Measurements from ENCODE around the gene GNRHR. TPM values are rescaled to one million over a fixed set of nuclear protein-coding genes. Genes with fewer than 3 reads are reported as not detected.
A peak's percentile ranks its signal among the peaks of the same experiment; 100 is the strongest.

Gene GNRHR
- total and polyA plus RNA-seq, 2 of the 4 experiments (the other 2 are of a cell fraction) = not detected

- no peaks in the 10 kb centered on the region for H3K27me3 ChIP-seq (ENCODE audit: control insufficient read depth, insufficient read depth, low read length)
- 0 out of 2 replicates have a peak overlapping the region, but pooled peaks have one; percentile 26 for H4K5ac ChIP-seq (ENCODE audit: low read depth, low read length)
- dilution Hi-C loops (cut with HindIII; ENCODE audit: low sequenced_read_pairs, unreplicated experiment) (no loop called here), intact Hi-C loops (cut with micrococcal nuclease) (no loop called here), in situ Hi-C loops (cut with MboI; ENCODE audit: low sequenced_read_pairs) (no loop called here)
- H4K20me1 ChIP-seq (ENCODE audit: insufficient read depth, low read length) = no peaks in the 10 kb centered on the region
- no peak overlapping the region for H3K23ac ChIP-seq (ENCODE audit: low read depth, low read length)
- TSS peak; percentile 48 for BruUV-seq (replicated peaks)
- peaks cover 5 to 35% of the 10 kb centered on the region in 2 experiments for H3K79me1 ChIP-seq (ENCODE audit: low read depth in 1 of 2, low read length in 2 of 2)
- no peak overlapping the region for H3K14ac ChIP-seq (replicated peaks; ENCODE audit: low read depth, low read length)
- H3K4ac ChIP-seq (ENCODE audit: low read depth, low read length) = no peak overlapping the region
- TF ChIP-seq RFX5 (IDR thresholded peaks at IDR 0.05; ENCODE audit: low read depth, low read length) = no peak
- TF ChIP-seq RAD21 (IDR thresholded peaks at IDR 0.05; ENCODE audit: low read length) = no peak
- no peak for TF ChIP-seq POLR2A (IDR thresholded peaks at IDR 0.05; ENCODE audit: low read depth, low read length)
- TF ChIP-seq BHLHE40 (IDR thresholded peaks at IDR 0.05; ENCODE audit: low read depth, low read length) = no peak
- TF ChIP-seq MAFK (IDR thresholded peaks at IDR 0.05; ENCODE audit: low read depth, low read length) = no peak
- no CpG with 5 or more reads among the region's 18 CpGs for WGBS, 2 experiments (ENCODE audit: extremely low coverage in 2 of 2, insufficient read length in 1 of 2)
- H4K91ac ChIP-seq (ENCODE audit: insufficient read depth, low read depth, low read length) = no peak overlapping the region
- no peak overlapping the region for H2BK5ac ChIP-seq (ENCODE audit: low read depth, low read length, poor library complexity, severe bottlenecking)
- H3K9me1 ChIP-seq (ENCODE audit: insufficient read depth, low read length) = peaks cover 2% of the 10 kb centered on the region; the same call in 1 of the 2 replicates
- no peak overlapping the region for H2BK15ac ChIP-seq (ENCODE audit: low read depth, low read length)
- DNase-seq (no peak), ATAC-seq (ENCODE audit: low read depth) (no peak)
- peak overlapping the region in 1 of 2 experiments; percentile 14; a peak in 1 of 4 replicates for H4K8ac ChIP-seq (ENCODE audit: low read depth in 2 of 2, low read length in 2 of 2)
- peak overlapping the region; percentile 10 for H2AK9ac ChIP-seq (replicated peaks; ENCODE audit: low read depth, low read length, poor library complexity)
- H3K9ac ChIP-seq (ENCODE audit: low read depth, low read length) = 0 out of 2 replicates have a peak overlapping the region, but pooled peaks have one; percentile 87
- no peak overlapping the region for H2BK20ac ChIP-seq (ENCODE audit: low read depth, low read length)
- H3K36me3 ChIP-seq (ENCODE audit: control insufficient read depth, insufficient read depth, low read length) = no peaks in the 10 kb centered on the region; the same call in 1 of the 2 replicates
- CTCF ChIA-PET = no interaction called here
- H3K56ac ChIP-seq (ENCODE audit: extremely low read depth, insufficient read depth, low read length) = no peak overlapping the region
- H3K4me3 ChIP-seq (ENCODE audit: insufficient read depth, low read depth, low read length) = peak overlapping the region; percentile 86
- no peak overlapping the region for H2AFZ ChIP-seq (replicated peaks; ENCODE audit: low read length, poor library complexity)
- POLR2A ChIA-PET (ENCODE audit: unreplicated experiment) = no interaction called here
- H2AK5ac ChIP-seq (ENCODE audit: low read depth, low read length) = no peak overlapping the region
- H3K4me1 ChIP-seq (ENCODE audit: control insufficient read depth, insufficient read depth, low read length) = peaks cover 6% of the 10 kb centered on the region; the same call in 1 of the 2 replicates
- H3K27ac ChIP-seq (ENCODE audit: insufficient read depth, low read length) = no peak overlapping the region
- no peaks in the 10 kb centered on the region for H3K9me3 ChIP-seq (ENCODE audit: control insufficient read depth, insufficient read depth, low read length)
- H3K4me2 ChIP-seq (ENCODE audit: low read depth, low read length) = peak overlapping the region; percentile 99
- no peak overlapping the region for H3K18ac ChIP-seq (ENCODE audit: low read depth, low read length)
- H2BK120ac ChIP-seq (ENCODE audit: low read depth, low read length) = no peak overlapping the region
These were observed 54.6 kb downstream of the GNRHR start for GRCh38 chr4:67699603-67700002.

Measured in IMR-90 (cell line).